Measurements from ENCODE around the gene GRIK2.
"Not testable (repeated sequence)": the region's sequence is repeated elsewhere in the genome, so short reads cannot be mapped to it uniquely, and the experiment has no call there.

Gene GRIK2

DNA sequence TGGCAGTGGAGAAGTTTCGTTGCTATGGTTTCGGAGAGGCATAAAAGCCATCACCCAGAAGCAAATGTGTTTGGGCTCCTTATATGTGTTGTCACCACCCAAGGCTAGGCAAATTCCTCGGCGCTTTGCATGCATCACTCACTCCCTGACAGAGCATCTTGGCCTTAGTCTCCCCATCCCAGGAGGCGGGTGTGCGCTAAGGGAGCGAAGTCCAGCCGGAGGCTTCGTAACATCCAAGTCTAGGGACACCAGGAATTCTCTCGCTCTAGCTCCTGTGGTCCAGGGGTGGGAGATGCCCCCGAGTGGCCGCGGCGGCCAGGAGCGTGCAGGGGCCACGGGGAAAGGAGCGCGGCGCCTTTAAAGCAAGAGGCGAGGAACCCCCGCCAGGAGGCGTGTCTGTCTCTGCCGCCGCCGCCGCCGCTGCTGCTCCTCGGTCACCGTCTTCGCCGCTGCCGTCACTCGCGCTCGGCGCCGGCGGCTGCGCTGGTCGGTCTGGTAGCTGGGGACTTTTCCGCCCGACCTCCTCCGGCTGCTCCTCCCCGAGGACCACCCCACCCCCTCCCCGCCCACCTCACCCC is at the start of gene GRIK2:
Gene GRIK2 (plus strand): TSS at position 458 of the 578 bp plus-strand sequence.
- DNase-seq, result no peak

DNA sequence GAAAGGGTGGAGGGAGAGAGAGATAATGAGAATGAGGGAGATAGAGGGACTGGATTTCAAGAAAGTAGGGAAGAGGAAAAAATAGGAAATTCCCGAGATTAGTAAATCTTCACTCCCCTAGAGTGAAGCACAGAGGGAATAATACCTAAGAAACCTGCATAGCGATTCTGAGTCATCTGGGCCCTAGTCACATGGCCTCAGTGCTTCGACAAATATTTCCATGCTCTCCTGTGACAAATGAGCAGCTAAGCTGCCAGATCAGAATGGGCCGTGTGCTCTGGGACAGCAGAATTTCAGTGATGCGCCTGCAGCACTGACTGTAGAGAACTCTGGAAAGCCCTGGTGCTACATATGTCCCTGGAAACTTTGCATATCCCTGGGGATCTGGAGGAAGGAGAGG is 48.6 kb upstream of the GRIK2 start:
- DNase-seq, result no peak

DNA sequence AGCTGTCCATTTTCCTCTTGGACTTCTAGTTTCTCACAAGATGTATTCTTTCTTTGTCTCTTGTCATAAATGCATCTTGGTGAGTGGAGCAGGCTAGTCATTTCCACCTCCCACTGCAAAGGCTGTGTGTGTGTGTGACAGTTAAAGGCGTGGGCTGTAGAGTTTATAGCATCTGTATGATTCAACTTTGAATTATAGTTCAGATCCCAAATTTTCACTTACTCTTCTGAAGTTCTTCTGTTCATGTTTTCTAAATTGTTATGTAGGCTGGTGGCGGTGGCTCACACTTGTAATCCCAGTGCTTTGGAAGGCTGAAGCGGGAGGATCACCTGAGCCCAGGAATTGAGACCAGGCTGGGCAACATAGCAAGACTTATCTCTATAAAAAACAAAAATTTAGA is 44.7 kb upstream of the GRIK2 start:
- DNase-seq, result no peak

DNA sequence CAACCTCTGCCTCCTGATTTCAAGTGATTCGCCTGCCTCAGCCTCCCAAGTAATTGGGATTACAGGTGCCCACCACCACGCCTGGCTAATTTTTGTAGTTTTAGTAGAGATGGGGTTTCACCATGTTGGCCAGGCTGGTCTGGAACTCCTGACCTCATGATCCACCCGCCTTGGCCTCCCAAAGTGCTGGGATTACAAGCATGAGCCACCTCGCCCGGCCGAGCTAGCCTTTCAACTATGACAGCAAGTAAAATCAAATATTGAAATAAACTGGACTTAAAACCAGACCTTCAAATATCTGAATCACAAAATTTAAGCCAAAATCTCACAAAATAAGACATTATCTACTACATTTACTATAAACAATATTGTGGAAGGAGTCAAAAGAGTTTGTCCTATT is 42.9 kb upstream of the GRIK2 start:
- DNase-seq, result not testable (repeated sequence)

DNA sequence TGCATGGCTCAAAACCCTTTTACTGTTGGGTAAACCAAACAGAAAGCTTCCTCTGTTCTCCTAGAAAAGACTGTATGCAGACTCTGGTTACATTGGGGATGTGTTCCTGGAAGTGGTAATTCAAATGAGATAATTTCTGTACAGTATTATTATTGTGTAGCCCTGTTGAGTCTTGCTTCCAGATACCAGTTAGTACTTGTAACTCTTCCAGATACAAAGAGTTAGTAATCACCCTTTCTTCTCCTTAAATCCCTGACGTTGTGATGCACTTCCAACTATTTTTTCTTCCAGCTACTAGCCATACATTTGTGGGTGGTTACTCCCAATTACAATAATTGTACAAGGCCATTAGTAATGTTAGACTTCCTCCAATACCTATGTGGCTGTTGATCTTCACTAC is 42.3 kb upstream of the GRIK2 start:
- DNase-seq, result no peak

DNA sequence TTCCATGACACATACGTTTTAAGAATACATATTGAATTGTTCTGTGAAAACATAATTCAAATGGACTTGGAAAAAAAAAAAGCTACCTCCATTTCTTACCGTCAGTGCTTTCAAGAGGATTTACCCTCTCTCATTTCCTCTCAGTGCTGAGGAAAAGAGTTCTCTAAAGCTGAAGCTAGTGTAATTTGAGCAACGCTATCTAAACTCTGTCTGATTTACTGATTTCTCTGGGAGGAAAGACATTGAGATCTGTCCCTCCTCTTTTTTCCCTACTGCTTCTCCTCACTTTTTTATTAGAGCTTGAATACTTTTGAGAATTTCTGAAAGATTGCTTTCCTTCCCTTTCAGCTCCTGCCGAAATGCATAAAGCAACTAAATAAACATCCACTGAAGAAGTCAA is 41.2 kb upstream of the GRIK2 start:
- DNase-seq, result no peak

DNA sequence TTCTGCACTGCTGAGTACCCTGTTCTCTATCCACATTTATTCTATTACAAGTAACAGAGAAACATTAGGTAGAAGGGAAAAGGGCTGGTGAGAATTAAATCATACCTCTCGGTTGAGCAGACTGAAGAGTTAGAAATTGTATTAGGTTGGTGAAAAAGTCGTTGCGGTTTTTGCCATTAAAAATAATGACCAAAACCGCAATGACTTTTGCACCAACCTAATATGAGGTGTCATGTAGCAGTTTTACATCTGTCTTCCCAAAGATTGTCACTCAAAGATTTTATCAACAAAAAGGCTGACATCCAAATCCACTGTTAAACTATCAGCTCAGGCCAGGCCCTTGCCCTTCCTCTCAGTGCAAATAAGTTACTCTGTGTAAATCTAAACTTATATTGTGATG is 28.3 kb upstream of the GRIK2 start:
- DNase-seq, result no peak

DNA sequence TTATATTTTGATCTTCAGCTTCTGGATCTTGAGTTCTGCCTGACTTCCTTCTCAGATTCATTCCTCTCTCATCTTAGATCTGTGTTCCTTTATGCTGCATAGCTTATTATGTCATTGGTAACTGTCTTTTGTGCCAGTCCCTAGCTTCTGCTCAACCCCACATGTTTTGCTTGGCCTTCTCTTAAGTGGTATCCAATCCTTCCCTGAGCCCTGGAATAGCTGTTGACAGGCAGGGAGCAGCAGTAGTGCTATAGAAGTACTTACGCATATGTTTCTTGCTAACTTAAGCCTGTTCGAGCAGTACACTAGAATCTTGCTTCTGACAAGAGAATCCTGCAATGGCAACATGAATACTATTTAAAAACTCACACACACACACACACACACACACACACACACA is 13.6 kb upstream of the GRIK2 start:
- DNase-seq, result no peak

DNA sequence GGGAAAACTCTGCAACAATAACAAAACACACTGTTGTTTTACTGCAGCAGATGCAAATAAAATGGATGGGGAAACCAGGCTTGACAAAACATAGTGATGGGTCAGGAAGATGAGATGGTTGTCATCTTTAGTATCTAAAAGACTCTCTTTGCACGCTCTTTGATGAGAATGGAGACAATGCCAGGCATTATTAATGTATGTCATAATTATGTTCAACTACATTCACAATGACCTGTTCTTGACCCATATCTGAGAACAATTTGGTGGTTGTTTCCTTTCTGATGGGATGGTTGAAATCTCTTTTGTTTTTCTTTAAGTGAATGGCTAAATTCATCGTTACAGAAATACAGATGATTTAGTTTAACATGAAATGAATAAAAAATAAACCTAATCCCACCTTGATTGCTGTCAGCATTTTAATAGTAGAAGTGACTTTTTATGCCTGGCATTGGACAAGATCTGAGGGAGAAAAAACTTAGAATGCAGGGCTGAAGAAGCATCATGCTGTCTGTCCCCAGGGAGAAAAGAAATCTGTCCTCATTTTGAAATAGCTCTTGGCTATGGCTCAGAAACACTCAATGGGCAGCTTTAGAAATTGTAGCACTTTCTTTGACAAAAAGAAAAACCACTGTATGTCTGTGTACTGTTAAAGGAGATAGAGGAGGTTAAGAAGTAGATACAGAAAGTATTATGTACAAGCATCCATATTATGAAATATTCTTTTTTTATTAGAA is 12.4 kb upstream of the GRIK2 start:
- DNase-seq, result no peak

DNA sequence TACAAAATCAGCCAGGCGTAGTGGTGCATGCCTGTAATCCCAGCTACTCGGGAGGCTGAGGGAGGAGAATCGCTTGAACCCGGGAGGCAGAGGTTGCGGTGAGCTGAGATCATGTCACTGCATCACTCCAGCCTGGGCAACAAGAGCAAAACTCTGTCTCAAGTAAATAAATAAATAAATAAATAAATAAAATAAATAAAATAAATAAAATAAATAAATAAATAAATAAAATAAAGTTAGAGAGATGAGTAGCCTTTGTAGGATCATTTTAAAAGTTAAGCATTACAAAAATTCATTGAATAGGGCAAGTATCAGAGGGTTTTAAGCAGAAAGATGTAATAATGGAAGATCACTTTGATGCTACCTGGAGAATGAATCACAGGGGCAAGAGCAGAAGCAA is 9.8 kb upstream of the GRIK2 start:
- not testable (repeated sequence) for DNase-seq

DNA sequence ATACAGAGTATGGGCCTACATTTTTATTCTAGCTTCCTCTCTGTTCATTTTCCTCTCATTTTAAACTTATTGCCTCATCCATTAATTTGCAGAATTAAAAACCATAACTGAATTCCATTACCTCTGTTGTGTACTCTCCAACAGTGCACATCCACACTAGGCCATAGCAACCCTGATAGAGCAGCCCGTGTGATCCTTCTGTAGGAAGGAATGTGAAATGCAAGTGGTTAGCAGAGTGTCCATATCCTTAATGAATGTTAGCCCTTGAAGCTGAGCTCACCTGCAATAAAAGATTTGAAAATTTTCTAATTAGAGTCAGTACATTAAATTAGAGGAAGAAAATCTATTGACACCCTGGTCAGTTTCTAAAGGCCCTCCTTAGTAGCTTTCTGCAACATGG is 6.5 kb upstream of the GRIK2 start:
- no peak for DNase-seq

DNA sequence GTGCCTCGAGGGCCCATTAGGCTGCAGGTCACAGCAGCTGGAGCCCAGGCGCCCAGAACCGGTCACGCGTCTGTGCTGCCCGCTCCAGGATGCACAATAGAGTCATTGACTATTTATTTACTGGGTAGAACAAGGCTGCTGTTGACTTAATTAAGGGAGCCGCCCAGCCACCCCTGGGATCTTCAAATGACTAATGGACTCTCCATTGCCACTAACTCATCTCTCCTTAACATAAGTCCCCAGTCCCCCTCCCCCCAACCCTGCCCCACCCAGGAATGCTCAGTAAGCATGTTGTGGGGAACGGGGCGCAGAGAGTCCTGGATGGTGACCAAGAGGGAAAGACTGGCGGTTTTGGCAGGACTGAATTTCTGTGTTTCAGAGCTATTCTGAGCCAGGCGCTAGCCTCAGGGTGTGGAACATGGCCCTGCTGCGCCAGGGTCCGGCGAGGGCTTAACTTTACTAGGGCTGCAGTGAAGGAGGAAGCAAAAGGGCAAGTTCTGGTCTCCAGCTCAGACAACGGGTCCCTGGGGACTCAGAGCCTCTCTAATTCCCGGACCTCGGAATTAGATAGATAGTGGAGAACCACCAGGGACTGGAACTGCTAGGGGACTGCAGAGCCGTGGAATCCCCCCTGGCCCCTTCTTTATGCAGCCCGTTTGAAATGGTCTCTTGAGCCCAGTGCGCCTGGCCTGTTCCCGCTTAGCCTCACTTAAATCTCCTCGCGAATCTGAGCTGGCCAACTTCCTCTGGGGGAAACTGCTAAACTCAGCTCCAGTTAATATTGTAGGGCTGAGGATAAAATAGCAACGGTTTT is 1.5 kb upstream of the GRIK2 start:
- DNase-seq, result no peak

DNA sequence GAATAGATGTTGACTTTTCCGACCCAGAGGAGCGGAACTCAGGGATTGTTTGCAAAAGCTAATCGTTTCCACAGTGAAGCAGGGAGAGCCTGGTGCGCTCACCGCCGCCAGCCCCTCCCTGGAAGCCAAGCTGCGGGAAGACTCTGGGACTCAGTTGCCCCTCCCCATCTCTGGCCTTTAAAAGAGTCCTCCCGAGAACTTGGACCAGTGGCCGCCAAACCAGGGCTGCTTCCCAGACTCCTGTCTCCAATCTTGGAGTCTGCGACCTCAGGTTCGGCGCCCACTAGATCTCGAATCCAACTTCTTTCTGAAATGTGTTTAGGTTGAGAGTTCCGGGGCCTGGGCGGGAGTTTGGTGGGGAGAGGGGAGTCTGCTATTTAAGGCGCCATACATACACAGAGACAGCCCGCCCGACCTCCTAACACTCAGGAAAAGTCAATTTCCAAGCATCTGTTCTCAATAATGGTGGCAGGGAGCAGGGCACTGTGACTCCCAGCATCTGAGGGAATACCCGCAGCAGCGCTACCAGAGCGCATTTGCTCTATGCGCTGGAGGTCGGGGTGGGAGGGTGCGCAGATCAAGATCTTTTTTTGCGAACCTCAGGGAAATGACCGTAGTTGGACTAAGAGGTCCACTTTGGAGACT is 800 bp upstream of the GRIK2 start:
- no peak for DNase-seq

DNA sequence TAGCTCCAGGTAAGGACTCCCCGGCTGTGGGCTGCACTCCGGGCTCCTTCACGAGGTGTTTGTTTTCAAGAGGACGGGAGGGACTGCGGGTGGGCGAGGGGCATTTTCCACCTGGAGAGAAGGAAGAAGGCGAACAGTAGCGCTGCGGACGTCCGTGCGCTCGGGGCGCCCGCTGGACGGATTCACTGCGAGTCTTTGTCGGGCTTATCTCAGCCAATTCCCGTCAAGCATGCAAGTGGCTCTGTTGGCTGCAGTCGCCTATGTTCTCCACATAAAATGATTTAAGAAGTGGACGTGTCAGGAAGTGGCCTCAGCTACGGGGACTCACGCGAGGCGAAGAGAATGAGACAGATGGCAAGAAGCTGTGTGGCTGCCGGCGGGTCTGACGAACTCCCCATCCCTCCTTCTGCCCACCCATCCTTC is 332 bp downstream of the GRIK2 start:
- DNase-seq, result no peak

DNA sequence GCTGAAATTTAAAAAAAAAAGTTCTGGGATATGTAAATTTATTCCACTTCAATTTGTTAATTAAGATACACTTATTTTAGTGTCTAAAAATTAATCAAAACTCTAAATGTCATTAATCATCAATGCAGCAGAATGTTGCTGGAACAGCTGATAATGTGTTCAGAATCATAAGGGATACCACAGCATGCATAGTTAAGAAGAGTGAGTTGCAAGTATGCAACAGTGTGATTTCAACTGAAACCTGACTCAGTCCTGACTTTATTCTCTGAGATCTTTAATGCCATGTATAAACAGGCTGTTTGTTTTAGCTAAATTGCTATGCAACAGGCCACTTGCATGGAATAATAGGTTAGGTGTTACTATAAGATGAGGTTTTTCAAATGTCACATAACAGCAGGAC is 1.4 kb downstream of the GRIK2 start:
- DNase-seq, result no peak

DNA sequence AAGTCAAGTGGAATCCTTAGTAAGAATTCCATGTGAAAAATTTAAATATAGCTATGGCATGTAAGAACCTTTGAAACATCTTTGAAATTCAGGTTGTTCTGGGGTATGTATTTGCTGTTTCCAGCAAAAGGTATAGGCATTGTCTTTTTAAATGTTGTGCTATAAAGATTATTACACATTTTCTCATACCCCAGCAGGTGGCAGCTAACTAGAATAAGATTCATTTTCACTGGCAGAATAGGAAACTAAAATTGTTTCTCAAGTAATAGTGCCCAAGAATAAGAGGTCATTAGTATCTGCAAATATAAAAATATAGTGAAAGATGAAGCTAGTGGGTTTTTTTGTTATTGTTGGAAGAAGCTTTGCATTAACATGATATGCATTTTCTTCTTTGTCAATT is 1.8 kb downstream of the GRIK2 start:
- no peak for DNase-seq

DNA sequence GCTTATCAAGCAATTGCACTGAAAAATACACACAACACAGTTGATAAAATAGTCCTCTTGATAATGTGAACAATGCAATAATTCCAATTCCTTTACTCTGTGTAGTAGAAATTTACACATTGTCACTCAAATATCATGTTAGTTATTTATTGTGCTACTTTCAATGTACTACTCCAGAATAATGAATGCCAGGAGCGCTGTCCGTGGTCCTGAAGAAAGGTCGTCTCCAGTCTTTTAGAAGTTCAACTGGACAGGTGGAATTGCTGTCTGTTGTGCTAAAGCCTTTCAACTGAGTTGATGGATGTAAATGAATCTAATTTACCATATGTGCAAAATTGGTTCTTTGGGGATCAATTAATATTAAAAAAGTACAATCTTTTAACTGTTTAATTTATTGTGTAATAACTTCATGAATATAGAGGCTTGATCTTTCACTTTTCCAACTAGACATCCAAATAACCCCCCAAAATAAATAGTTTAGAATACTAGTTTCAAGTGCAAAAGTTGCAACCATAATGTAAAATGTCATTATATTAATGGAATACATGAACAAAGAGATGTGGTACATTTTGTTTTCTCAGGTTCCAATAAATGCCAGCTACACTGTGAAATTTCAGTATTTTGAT is 3.2 kb downstream of the GRIK2 start:
- no peak for DNase-seq

DNA sequence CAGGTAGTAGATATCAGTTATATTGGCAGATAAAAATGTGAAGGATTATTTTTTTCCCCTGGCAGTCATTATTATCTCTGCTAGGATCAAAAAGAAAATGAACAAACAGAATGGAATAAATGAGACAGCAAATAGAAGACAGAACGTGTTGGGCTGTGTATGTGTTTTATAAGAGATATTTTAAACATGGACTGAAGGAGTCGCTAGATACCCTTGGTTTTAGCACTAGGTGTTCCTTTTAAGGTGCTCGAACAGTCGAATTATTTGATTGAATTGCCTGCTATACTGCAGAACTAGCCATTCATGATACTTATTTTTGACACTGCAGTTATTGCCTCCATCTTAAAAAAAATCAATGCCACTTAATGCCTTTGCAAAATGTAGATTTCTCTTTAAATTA is 3.7 kb downstream of the GRIK2 start:
- DNase-seq, result no peak

DNA sequence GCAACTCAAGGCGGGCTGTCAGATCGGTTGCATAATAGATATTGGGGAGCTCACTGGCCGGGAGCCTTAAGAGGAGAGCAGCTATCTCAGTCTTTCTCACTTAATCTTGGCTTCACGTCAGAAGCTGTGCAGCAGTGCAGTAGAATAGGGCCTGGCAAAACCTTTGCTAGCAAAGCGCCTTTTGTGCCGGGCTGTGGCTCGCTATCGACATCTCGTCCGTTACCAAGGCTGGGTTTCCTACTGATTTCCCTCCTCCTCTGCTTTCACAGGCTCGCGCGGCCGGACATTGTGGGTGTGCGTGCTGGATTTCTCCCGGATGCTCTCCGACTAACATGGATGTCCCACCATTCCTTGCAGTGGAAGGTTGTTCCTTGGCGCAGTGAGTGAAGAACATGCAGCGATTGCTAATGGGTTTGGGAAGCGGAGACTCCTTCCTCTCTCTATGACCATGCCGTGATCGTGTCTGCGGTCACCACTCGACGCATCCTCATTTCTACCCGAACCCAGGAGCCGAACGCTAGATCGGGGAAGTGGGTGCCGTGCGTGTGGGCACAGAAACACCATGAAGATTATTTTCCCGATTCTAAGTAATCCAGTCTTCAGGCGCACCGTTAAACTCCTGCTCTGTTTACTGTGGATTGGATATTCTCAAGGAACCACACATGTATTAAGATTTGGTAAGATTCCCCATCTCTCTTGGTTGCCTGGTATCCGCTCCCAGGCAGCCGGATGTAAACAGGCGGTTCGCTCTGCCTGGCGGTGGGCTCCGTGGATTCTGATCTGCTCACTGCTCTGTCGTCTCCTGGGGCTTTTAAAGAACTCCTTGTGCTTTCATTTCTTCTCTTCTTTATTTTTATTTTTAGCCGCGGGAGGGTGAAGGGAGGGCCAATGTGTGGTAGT is 5.5 kb downstream of the GRIK2 start:
- DNase-seq, result no peak

DNA sequence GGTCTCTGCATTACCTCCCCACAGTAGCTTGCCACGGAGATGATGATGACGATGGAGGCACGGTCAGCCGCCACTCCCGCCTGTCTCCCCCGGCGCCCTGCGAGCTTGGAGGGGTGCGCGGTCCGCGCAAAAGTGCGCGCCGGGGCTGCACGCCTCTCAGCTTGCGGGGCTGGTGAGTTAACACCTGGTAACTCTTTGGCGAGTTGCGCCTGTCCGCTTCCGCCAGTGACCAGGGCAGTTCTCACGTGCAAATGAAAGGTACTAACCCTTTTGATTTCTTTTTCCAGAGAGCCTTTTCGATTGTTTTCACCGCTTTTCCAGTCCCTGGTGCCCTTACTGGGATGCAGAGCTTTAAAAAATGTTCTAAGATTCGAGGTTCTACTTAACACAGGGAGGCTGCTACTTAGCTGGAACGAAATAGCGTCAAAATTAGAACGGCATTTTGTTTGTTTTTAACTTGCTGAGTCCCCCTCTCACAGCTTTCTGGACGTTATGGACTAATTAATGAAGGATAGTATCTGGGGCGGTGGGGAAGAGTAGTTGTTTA is 6.2 kb downstream of the GRIK2 start:
- no peak for DNase-seq

DNA sequence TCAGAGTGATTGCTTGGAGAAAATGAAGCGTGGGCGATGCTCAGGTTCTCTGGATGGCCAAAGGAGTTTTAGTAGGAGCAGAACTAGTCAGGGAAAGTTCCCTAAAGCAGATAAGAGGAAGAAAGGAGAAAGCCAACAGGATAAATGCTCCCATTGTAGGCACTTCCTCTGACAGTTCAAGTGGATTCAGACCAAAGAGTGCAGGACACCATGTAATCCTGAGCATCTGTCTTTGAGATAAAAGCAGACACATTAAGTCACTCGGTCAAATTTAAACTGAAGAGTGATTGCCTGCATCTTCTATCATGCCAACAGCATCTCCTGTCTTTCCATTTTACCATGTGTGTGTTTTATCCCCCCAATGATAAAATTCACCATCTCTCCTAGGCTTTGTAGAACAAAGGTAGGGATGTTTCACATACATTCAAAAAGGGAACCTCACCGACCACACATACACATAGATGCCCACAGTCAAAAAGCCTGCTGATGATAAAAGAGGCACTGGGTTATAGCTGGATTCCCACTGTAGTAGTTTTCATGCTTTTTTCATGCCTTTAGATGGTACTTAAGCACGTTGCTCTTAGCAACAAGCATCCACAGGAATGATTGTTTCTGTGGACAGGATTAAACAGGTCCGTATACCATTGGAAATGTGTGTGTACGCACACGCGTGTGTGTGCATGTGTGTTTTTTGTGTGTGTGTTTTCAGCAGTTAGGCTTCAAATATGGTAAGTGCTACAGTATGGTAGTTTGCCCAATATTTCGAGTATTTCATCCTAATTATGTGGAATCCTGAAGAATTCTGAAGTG is 7.0 kb downstream of the GRIK2 start:
- DNase-seq, result no peak

All from activated T-cell treated with anti-CD3 and anti-CD28 coated beads, Interleukin-2, amount 50 U/mL, for 1 hour (primary cell).